Panc1 (cell line): ENCODE measurements around the gene KCNMA1.

Experiments
- POLR2AphosphoS5 ChIP-seq: IDR thresholded peaks from 2 replicates; pipeline ENCODE4 v1.6.1; 2012; ENCODE audit warnings: mild to moderate bottlenecking, low read depth, low read length, moderate library complexity
- SIN3A ChIP-seq: IDR thresholded peaks from 2 replicates; pipeline ENCODE4 v1.6.1; 2012; ENCODE audit warnings: low read depth, mild to moderate bottlenecking, low read length, moderate library complexity, borderline replicate concordance; ENCODE audit not compliant: insufficient read depth
- TCF7L2 ChIP-seq: IDR thresholded peaks from 2 replicates; pipeline ENCODE4 v1.6.1; 2011; ENCODE audit warnings: mild to moderate bottlenecking, low read depth, low read length, inconsistent platforms
- TF ChIP-seq, protein P1 (sequence below): fragments of 450-650 bp; IDR thresholded peaks from 2 replicates; pipeline ENCODE4 v1.5.1; 2017; ENCODE audit warnings: mild to moderate bottlenecking

DNA sequence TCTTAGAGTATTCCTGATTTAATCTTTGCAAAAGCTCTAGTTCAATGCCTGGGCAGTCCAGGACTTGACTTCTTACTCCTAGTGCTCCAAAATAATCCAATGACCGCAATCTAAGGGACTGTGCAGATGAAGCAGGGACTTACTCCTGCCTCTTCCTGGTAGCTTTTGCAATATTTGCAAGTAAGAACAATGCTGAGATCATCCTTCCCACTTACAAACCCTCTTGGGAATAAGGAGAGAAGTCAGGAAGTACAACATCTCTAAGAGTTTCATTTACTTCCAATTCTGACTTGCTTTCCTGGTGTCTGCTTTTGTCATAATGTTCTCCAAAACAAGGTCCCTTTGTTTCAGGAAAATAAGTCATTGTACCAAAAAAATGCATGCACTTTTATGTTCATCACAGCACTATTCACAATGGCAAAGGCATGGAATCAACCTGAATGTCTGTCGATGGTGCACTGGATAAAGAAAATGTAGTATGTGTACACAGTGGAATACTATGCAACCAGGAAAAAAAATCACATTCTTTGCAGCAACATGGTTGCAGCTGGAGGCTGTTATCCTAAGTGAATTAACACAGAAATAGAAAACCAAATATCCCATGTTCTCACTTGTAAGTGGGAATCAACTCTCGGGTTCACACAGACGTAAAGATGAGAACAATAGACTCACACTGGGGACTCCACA, 7.1 kb upstream of the KCNMA1 start:
- TF ChIP-seq, protein P1, sequence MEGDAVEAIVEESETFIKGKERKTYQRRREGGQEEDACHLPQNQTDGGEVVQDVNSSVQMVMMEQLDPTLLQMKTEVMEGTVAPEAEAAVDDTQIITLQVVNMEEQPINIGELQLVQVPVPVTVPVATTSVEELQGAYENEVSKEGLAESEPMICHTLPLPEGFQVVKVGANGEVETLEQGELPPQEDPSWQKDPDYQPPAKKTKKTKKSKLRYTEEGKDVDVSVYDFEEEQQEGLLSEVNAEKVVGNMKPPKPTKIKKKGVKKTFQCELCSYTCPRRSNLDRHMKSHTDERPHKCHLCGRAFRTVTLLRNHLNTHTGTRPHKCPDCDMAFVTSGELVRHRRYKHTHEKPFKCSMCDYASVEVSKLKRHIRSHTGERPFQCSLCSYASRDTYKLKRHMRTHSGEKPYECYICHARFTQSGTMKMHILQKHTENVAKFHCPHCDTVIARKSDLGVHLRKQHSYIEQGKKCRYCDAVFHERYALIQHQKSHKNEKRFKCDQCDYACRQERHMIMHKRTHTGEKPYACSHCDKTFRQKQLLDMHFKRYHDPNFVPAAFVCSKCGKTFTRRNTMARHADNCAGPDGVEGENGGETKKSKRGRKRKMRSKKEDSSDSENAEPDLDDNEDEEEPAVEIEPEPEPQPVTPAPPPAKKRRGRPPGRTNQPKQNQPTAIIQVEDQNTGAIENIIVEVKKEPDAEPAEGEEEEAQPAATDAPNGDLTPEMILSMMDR: no peak
- TF ChIP-seq SIN3A (no peak), TCF7L2 (no peak), POLR2AphosphoS5 (no peak)
